Transverse colon (tissue), 4 donors: ENCODE results near the gene ANKRD36C. TPM values are rescaled to one million over a fixed set of nuclear protein-coding genes. Genes with fewer than 3 reads are reported as not detected.
A peak's percentile ranks its signal among the peaks of the same experiment; 100 is the strongest.
"Not testable (repeated sequence)": the region's sequence is repeated elsewhere in the genome, so short reads cannot be mapped to it uniquely, and the experiment has no call there.

Experiments used
- DNase-seq: peaks from one replicate; pipeline ENCODE4 v3.0.0-alpha.2; 2019
- H3K27ac ChIP-seq, 4 donors: fragments of 200-600 bp; sonication (generic); 2 replicates each; pipeline ENCODE4 v1.5.1; 2016 to 2018; ENCODE audit warnings: inconsistent platforms in 4 of 4
- H3K27me3 ChIP-seq: fragments of 200-600 bp; sonication (generic); 2 replicates; pipeline ENCODE4 v1.5.1; 2017; ENCODE audit warnings: inconsistent platforms
- H3K36me3 ChIP-seq, 4 donors: fragments of 200-600 bp; sonication (generic); 2 replicates each; pipeline ENCODE4 v1.5.1; 2017 to 2019; ENCODE audit warnings: inconsistent platforms in 4 of 4
- H3K4me1 ChIP-seq, 4 donors: fragments of 200-600 bp; sonication (generic); 2 replicates each; pipeline ENCODE4 v1.5.1; 2017 to 2020; ENCODE audit warnings: inconsistent platforms in 4 of 4
- H3K4me3 ChIP-seq, 4 donors: fragments of 200-600 bp; sonication (generic); 1 replicate in 1 of 4; 2 replicates in 3 of 4; pipeline versions ENCODE4 v1.5.1 to v1.6.1; 2017 to 2019; ENCODE audit warnings: inconsistent platforms in 4 of 4
- H3K9me3 ChIP-seq, 2 donors: fragments of 200-600 bp; sonication (generic); 2 replicates each; pipeline ENCODE4 v1.5.1; 2017 to 2019; ENCODE audit warnings: inconsistent platforms in 2 of 2
- POLR2A ChIP-seq: fragments of 450-650 bp; IDR thresholded peaks from one replicate; pipeline ENCODE4 v1.6.1; 2016; ENCODE audit warnings: antibody characterized with exemption, mild to moderate bottlenecking, moderate library complexity
- POLR2AphosphoS5 ChIP-seq, 3 donors: sonication (generic); formaldehyde crosslinking; IDR thresholded peaks; one replicate each; pipeline ENCODE4 v1.6.1; 2016; ENCODE audit warnings: antibody characterized with exemption in 3 of 3
- WGBS, 2 donors: methylation state at CpG; one replicate each; pipeline ENCODE4 v1.1.5; 2018; ENCODE audit warnings: low coverage in 1 of 2; 5-methylcytosine and 5-hydroxymethylcytosine counted together
- in situ Hi-C, 4 donors: fragments of 200-750 bp; cut with MboI; loops; one replicate each; pipeline versions ENCODE4 v1.15.0 to v1.15.1; 2017; ENCODE audit warnings: low sequenced_read_pairs in 3 of 4, low pct_ligation_motif_present in 1 of 4, low pct_unique_long_range_greater_than_20kb in 1 of 4
- intact Hi-C: fragments of 100-400 bp; cut with DNase I; formaldehyde crosslinking; loops from one replicate; pipeline ENCODE4 v1.15.1; 2023; ENCODE audit warnings: low total_unique reads
- total RNA-seq, 4 donors: library from RNA; depleted of rRNA; stranded (reverse); fragments of >200 nt; gene quantifications; one replicate each; pipeline ENCODE4 v1.1.0, GENCODE V29; 2016
- TF ChIP-seq, protein P1 (sequence below), 5 experiments: fragments of 200-600 bp in 3 of 5; fragments of 450-650 bp in 2 of 5; sonication (generic) in 3 of 5; IDR thresholded peaks; 1 replicate in 2 of 5; 2 replicates in 3 of 5; pipeline ENCODE4 v1.5.1; 2016 to 2017; ENCODE audit warnings: antibody characterized with exemption in 5 of 5, inconsistent platforms in 3 of 5, mild to moderate bottlenecking in 2 of 5, moderate library complexity in 1 of 5

Gene ANKRD36C
- total RNA-seq, 4 donors from 2014 or later = 38.6 to 81.2 (median 60.0) TPM

DNA sequence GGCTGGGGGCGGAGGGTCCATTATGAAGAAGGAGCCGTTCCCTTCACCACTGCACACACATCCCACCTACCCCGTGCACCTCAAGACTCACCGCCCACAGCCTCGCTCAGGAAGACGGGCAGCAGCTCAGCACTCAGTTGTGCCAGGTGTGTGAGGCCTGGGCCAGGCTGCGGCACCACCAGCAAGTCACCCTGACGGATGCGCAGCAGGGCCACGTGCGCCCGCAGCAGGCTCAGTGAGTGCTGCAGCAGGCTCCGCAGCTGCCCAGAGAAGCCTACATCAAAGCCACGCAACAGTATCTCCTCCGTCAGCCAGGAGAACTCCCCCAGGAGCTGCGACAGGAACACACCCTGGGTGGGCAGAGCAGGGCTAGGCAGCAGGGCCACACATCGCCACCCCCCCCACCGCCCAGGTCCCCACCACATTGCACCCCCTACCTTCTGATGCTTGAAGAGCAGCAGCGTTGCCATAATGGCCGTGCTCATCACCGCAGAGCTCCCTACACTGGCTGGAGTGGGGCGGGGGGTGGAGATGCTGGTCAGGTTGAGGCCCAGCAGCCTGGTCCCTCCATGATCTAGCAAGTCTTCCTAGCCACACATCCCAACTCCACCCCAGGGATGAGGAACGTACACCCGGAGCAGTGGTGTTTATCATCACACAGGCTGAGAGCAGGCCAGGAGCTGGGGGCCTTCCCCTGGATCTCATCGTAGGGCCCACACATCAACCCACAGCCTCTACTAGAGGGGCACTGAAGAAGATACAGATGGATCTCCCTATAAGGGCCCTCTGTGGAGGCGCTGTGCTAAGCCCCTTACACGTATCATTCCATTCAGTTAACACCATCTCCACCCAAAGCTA lies 32.9 kb upstream of the ANKRD36C start:
- no peak for DNase-seq
- intact Hi-C loops (no loop called here), in situ Hi-C loops (loop anchor here (25.0 kb wide), 4 partner anchors 88 to 488 kb away; partner anchors contain the start of genes ADRA2B (in 3 of the 4), CIAO1 (in 1 of the 4), NEURL3 (in 1 of the 4) and TMEM127 (in 1 of the 4))
- no peak for TF ChIP-seq POLR2A
- TF ChIP-seq, protein P1, sequence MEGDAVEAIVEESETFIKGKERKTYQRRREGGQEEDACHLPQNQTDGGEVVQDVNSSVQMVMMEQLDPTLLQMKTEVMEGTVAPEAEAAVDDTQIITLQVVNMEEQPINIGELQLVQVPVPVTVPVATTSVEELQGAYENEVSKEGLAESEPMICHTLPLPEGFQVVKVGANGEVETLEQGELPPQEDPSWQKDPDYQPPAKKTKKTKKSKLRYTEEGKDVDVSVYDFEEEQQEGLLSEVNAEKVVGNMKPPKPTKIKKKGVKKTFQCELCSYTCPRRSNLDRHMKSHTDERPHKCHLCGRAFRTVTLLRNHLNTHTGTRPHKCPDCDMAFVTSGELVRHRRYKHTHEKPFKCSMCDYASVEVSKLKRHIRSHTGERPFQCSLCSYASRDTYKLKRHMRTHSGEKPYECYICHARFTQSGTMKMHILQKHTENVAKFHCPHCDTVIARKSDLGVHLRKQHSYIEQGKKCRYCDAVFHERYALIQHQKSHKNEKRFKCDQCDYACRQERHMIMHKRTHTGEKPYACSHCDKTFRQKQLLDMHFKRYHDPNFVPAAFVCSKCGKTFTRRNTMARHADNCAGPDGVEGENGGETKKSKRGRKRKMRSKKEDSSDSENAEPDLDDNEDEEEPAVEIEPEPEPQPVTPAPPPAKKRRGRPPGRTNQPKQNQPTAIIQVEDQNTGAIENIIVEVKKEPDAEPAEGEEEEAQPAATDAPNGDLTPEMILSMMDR (IDR thresholded peaks at IDR 0.05) = no peak
- no peak for TF ChIP-seq POLR2AphosphoS5 (IDR thresholded peaks at IDR 0.05)
- H3K9me3 ChIP-seq = no peaks in the 10 kb centered on the region
- H3K27me3 ChIP-seq = no peaks in the 10 kb centered on the region
- no peaks in the 10 kb centered on the region for H3K4me1 ChIP-seq
- H3K27ac ChIP-seq = no peak overlapping the region
- WGBS, 2 donors = 92% methylated on average over 22 of the region's 27 CpGs; no CpG with 5 or more reads in 1 of the 2 donors
- H3K36me3 ChIP-seq = no peaks in the 10 kb centered on the region
- H3K4me3 ChIP-seq = no peak overlapping the region

- intact Hi-C loops, H3K4me3 ChIP-seq, H3K27me3 ChIP-seq, H3K27ac ChIP-seq, H3K9me3 ChIP-seq, DNase-seq, H3K36me3 ChIP-seq, H3K4me1 ChIP-seq: not testable (repeated sequence)
- WGBS, 2 donors = 87 to 100% methylated on average over 3 to 5 of the region's 7 CpGs
- in situ Hi-C loops = loop anchor here (25.0 kb wide), 4 partner anchors 89 to 489 kb away; partner anchors contain the start of genes ADRA2B (in 3 of the 4), CIAO1 (in 1 of the 4), NEURL3 (in 1 of the 4) and TMEM127 (in 1 of the 4)
Measured at GRCh38 chr2:96023701-96024100, 32.1 kb upstream of the ANKRD36C start.

DNA sequence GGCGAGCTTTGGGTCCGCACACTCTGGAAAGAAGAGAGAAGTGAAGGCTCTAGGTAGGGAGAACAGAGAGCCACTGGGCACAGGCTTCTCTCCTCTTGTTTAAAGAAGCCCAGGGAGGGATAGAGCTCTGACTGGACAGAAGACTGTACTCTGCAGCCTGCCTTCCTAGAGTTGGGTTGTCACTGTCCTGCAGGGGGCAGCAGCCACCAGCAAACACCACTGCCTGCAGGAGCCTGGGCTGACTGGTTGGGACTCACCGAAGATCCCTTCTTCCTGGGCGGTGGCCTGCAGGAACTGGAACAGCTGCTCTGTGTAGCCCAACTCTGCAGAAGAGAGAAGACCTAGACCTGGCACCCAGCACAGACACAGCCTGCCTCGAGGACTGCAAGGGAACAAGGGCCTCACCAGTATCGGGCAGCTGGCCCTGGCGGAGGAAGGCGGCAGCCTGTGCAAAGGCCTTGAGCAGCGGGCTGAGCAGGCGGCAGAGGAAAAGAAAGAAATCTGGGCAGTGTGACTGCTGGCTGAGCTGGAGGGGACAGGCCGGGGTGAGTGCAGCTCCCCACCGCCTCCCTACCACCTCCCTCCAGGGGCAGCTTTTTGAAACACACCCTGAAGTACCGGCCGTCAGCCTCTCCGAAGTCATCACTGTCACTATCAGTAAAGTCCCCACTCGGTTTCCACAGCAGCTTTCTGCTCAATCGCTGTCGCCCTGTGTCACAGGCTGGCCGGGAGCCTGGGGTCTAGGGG lies 31.2 kb upstream of the ANKRD36C start:
- H3K9me3 ChIP-seq, H3K36me3 ChIP-seq, intact Hi-C loops, H3K27ac ChIP-seq, H3K4me3 ChIP-seq, H3K4me1 ChIP-seq, H3K27me3 ChIP-seq: not testable (repeated sequence)
- TF ChIP-seq, protein P1 (IDR thresholded peaks at IDR 0.05) = peak; percentile 67 to 90 (median 83)
- in situ Hi-C loops = loop anchor here (25.0 kb wide), 4 partner anchors 89 to 489 kb away; partner anchors contain the start of genes ADRA2B (in 3 of the 4), CIAO1 (in 1 of the 4), NEURL3 (in 1 of the 4) and TMEM127 (in 1 of the 4)
- peak; percentile 90 for DNase-seq
- 55% methylated on average over 13 of the region's 19 CpGs; no CpG with 5 or more reads in 1 of the 2 donors for WGBS, 2 donors

GRCh38 chr2:96022126-96022525 lies 30.5 kb upstream of the ANKRD36C start:
- H3K9me3 ChIP-seq, H3K27me3 ChIP-seq, H3K36me3 ChIP-seq, H3K4me3 ChIP-seq, DNase-seq, H3K27ac ChIP-seq, intact Hi-C loops, H3K4me1 ChIP-seq: not testable (repeated sequence)
- in situ Hi-C loops = loop anchor here (25.0 kb wide), 4 partner anchors 90 to 490 kb away; partner anchors contain the start of genes ADRA2B (in 3 of the 4), CIAO1 (in 1 of the 4), NEURL3 (in 1 of the 4) and TMEM127 (in 1 of the 4)
- WGBS, 2 donors = 81% methylated on average over 7 of the region's 7 CpGs; no CpG with 5 or more reads in 1 of the 2 donors

DNA sequence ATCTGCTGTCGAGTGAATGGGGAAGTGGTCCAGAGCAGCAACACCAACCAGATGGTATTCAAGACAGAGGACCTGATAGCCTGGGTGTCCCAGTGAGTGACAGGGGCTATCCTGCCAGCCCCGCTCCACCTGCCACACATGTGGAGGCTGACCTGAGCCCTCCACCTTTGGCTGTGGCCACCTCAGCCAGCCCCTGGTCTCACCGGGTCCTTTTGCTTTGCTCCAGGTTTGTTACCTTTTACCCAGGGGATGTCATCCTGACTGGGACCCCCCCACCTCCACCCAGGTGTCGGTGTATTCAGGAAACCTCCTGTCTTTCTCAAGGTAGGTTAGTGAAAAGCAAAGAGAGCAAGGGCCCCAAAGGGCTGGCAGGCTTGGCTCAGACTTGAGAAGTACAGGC lies 29.5 kb upstream of the ANKRD36C start:
- H3K27ac ChIP-seq, DNase-seq, intact Hi-C loops, H3K27me3 ChIP-seq, H3K4me1 ChIP-seq, H3K9me3 ChIP-seq, H3K36me3 ChIP-seq, H3K4me3 ChIP-seq: not testable (repeated sequence)
- 98% methylated on average over 4 of the region's 4 CpGs; no CpG with 5 or more reads in 1 of the 2 donors for WGBS, 2 donors
- in situ Hi-C loops = loop anchor here (25.0 kb wide), 4 partner anchors 91 to 491 kb away; partner anchors contain the start of genes ADRA2B (in 3 of the 4), CIAO1 (in 1 of the 4), NEURL3 (in 1 of the 4) and TMEM127 (in 1 of the 4)

- H3K9me3 ChIP-seq, intact Hi-C loops, H3K27ac ChIP-seq, DNase-seq, H3K27me3 ChIP-seq, H3K4me1 ChIP-seq, H3K4me3 ChIP-seq, H3K36me3 ChIP-seq: not testable (repeated sequence)
- WGBS, 2 donors = 80 to 100% methylated on average over 1 to 4 of the region's 9 CpGs
- in situ Hi-C loops = loop anchor here (25.0 kb wide), 4 partner anchors 92 to 492 kb away; partner anchors contain the start of genes ADRA2B (in 3 of the 4), CIAO1 (in 1 of the 4), NEURL3 (in 1 of the 4) and TMEM127 (in 1 of the 4)
Measured at GRCh38 chr2:96019909-96020590, 28.4 kb upstream of the ANKRD36C start.

- H3K4me1 ChIP-seq, H3K27ac ChIP-seq, H3K27me3 ChIP-seq, H3K4me3 ChIP-seq, DNase-seq, intact Hi-C loops, H3K9me3 ChIP-seq, H3K36me3 ChIP-seq: not testable (repeated sequence)
- in situ Hi-C loops = loop anchor here (25.0 kb wide), 4 partner anchors 96 to 496 kb away; partner anchors contain the start of genes ADRA2B (in 3 of the 4), CIAO1 (in 1 of the 4), NEURL3 (in 1 of the 4) and TMEM127 (in 1 of the 4)
- 74 to 80% methylated on average over 3 of the region's 4 CpGs for WGBS, 2 donors
Measured at GRCh38 chr2:96016321-96016720, 24.7 kb upstream of the ANKRD36C start.
